DMS 273 (cell line): ENCODE measurements around the gene TMEM215.

Source experiments
- DNase-seq: peaks from one replicate; lab custom pipeline; 2025; ENCODE audit not compliant: unreplicated experiment; lab: John Stamatoyannopoulos, UW

The TMEM215 gene

DNA sequence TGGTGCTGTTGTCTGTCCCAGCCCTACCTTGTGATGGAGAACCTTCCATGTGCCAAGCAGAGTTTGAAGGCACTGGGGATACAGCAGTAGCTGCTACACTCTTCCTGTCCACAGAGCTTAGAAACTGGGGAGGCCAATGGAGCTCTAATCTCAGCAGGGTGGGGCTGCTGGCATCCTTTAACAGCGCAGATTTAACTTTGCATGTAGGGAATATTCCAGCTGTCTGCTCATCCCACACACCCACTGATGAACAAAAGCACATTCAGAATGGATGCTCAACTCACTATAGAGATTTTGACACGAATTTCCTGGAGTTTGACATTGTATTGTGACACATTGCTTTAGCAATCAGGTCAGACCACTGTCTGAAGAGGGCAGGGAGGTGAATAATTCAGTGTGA lies 49.0 kb downstream of the TMEM215 start:
- no peak for DNase-seq
